ENCODE data around the gene SEMA6D.
A peak's percentile ranks its signal among the peaks of the same experiment; 100 is the strongest.

The SEMA6D gene

GRCh38 chr15:47803767-47804166 lies 86.5 kb downstream of the SEMA6D start:
- Histone ChIP-seq H3K36me3 (no peaks in the 10 kb centered on the region), H3K4me1 (peaks cover 7% of the 10 kb centered on the region), H3K9me3 (no peaks in the 10 kb centered on the region), H3K27me3 (no peaks in the 10 kb centered on the region), H3K4me3 (ENCODE audit: low read depth, low read length) (no peak overlapping the region)
- TF ChIP-seq, protein P1, sequence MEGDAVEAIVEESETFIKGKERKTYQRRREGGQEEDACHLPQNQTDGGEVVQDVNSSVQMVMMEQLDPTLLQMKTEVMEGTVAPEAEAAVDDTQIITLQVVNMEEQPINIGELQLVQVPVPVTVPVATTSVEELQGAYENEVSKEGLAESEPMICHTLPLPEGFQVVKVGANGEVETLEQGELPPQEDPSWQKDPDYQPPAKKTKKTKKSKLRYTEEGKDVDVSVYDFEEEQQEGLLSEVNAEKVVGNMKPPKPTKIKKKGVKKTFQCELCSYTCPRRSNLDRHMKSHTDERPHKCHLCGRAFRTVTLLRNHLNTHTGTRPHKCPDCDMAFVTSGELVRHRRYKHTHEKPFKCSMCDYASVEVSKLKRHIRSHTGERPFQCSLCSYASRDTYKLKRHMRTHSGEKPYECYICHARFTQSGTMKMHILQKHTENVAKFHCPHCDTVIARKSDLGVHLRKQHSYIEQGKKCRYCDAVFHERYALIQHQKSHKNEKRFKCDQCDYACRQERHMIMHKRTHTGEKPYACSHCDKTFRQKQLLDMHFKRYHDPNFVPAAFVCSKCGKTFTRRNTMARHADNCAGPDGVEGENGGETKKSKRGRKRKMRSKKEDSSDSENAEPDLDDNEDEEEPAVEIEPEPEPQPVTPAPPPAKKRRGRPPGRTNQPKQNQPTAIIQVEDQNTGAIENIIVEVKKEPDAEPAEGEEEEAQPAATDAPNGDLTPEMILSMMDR (IDR thresholded peaks at IDR 0.05; ENCODE audit: low read depth, low read length): no peak
- DNase-seq: no peak

DNA sequence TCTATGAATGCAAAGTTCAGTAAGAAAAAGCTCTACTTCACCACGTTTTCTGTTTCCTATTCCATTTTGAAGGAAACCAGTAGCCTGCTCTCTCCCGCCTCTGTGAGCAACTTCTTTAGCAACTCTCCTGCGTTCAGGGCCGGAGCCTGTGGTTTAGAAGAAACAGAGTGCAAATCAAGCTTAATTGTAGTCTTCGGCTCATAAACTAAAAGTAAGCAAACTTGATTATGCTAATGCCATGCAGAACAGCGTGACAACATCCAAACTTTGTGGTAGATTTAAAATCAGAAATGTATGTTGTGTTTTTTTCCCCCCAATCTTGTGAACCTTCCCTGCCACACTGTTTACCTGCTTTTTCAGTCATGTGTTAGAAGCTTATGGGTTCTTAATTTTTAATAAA lies 87.4 kb downstream of the SEMA6D start:
- Histone ChIP-seq H3K4me3 (ENCODE audit: low read depth, low read length) (no peak overlapping the region), H3K36me3 (no peaks in the 10 kb centered on the region), H3K4me1 (peaks cover 7% of the 10 kb centered on the region), H3K27me3 (no peaks in the 10 kb centered on the region), H3K9me3 (no peaks in the 10 kb centered on the region)
- TF ChIP-seq, protein P1 (IDR thresholded peaks at IDR 0.05; ENCODE audit: low read depth, low read length): no peak
- DNase-seq: no peak

- Histone ChIP-seq H3K36me3 (no peaks in the 10 kb centered on the region), H3K9me3 (no peaks in the 10 kb centered on the region), H3K4me1 (peaks cover 7% of the 10 kb centered on the region), H3K4me3 (ENCODE audit: low read depth, low read length) (no peak overlapping the region), H3K27me3 (no peaks in the 10 kb centered on the region)
- DNase-seq: peak; percentile 48
- TF ChIP-seq, protein P1 (IDR thresholded peaks at IDR 0.05; ENCODE audit: low read depth, low read length): no peak
Measured at GRCh38 chr15:47806008-47806407, 88.7 kb downstream of the SEMA6D start.

DNA sequence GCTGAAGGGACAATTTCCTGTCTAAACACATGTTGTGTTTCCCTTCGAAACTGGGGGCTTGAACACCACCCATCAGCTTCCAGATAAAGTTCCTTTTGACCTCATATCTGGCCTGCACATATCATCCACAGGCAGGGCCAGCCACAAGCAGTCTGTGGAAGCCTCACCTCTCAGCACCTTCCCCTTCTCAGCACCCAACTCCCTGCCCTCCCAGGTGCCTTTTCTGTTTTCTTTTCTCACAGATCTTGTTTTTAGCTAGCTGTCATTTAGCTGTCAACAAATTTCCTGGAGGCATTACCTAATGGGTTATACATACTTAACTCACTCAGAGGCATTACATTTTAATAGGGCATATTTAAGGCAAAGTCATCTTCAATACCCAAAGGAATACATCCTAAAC lies 93.9 kb downstream of the SEMA6D start:
- no peaks in the 10 kb centered on the region for H3K27me3 ChIP-seq
- H3K4me3 ChIP-seq (ENCODE audit: low read depth, low read length): no peak overlapping the region
- TF ChIP-seq, protein P1 (IDR thresholded peaks at IDR 0.05; ENCODE audit: low read depth, low read length): no peak
- DNase-seq: no peak
- H3K36me3 ChIP-seq: no peaks in the 10 kb centered on the region
- H3K4me1 ChIP-seq: no peaks in the 10 kb centered on the region; the same call in none of the 2 replicates
- H3K9me3 ChIP-seq: no peaks in the 10 kb centered on the region

- DNase-seq: no peak
- H3K4me1 ChIP-seq: peaks cover 4% of the 10 kb centered on the region
Measured at GRCh38 chr15:47812470-47812999, 95.2 kb downstream of the SEMA6D start.

DNA sequence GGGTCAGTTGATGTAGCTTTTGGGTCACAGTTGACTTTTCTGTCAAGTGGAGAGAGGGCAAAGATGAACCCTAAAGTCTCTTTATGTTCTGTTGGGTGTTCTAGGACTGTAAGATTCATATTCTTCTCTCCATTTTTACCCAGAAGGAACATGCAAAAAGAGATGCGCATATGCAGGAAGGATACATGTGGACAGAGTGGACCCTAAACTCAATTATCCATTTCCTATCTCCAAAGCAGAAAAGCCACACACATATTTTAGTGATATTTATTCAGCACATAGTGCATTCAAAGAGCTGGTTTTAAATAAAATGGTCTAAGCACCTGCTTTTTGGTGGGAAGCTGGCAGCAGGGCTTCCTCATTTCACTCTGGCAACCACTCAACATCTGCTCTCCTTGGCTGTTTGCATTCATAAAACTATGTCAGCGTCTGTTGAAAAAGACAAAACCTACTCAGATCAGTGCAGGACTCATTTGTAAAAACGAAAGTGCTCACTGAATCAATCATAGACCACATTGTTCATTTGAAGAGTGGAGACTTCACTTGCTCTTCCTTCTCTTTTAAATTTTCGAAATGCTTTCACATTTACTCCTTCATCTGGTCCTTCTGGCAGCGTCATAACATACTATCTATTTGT lies 96.6 kb downstream of the SEMA6D start:
- H3K9me3 ChIP-seq: no peaks in the 10 kb centered on the region
- peaks cover 14% of the 10 kb centered on the region for H3K4me1 ChIP-seq
- H3K36me3 ChIP-seq: no peaks in the 10 kb centered on the region
- TF ChIP-seq, protein P1 (IDR thresholded peaks at IDR 0.05; ENCODE audit: low read depth, low read length): no peak
- no peak for DNase-seq
- H3K27me3 ChIP-seq: no peaks in the 10 kb centered on the region
- no peak overlapping the region for H3K4me3 ChIP-seq (ENCODE audit: low read depth, low read length)

More at GRCh38 chr15:47812470-47812999, 95.2 kb downstream of the SEMA6D start:
- H3K9me3 ChIP-seq: no peaks in the 10 kb centered on the region
- no peaks in the 10 kb centered on the region for H3K27me3 ChIP-seq
- H3K4me3 ChIP-seq (ENCODE audit: low read depth, low read length): no peak overlapping the region
- no peaks in the 10 kb centered on the region for H3K36me3 ChIP-seq
- TF ChIP-seq, protein P1 (IDR thresholded peaks at IDR 0.05; ENCODE audit: low read depth, low read length): no peak
